OCI-LY1 (cell line): ENCODE data around the gene USP10.

Source experiments
- H2AFZ ChIP-seq: fragments of 200-600 bp; sonication (generic), shearing (Covaris generic); 2 replicates; pipeline ENCODE4 v1.6.0; 2014; ENCODE audit warnings: antibody characterized with exemption, mild to moderate bottlenecking, low read length
- H3F3A ChIP-seq: fragments of 200-600 bp; sonication (generic), shearing (Covaris generic); 2 replicates; pipeline ENCODE4 v1.6.0; 2014; ENCODE audit warnings: mild to moderate bottlenecking, antibody characterized with exemption, low read length, moderate library complexity; ENCODE audit not compliant: insufficient read depth
- H3K27ac ChIP-seq: fragments of 200-600 bp; sonication (generic); 2 replicates; pipeline ENCODE4 v1.5.1; 2014; ENCODE audit warnings: low read length, mixed run types, mild to moderate bottlenecking, low read depth; ENCODE audit not compliant: poor library complexity, severe bottlenecking
- H3K27me3 ChIP-seq: fragments of 200-600 bp; sonication (generic); 2 replicates; pipeline ENCODE4 v1.6.0; 2014; ENCODE audit warnings: antibody characterized with exemption, mild to moderate bottlenecking, low read length, moderate library complexity; ENCODE audit not compliant: insufficient read depth
- H3K36me3 ChIP-seq: fragments of 200-600 bp; sonication (generic); 2 replicates; pipeline ENCODE4 v1.6.1; 2014; ENCODE audit warnings: mild to moderate bottlenecking, antibody characterized with exemption, low read length, moderate library complexity, mixed read lengths; ENCODE audit not compliant: insufficient read depth
- H3K4me1 ChIP-seq: fragments of 200-600 bp; sonication (generic); 2 replicates; pipeline ENCODE4 v1.5.1; 2014; ENCODE audit warnings: mild to moderate bottlenecking, low read length, moderate library complexity; ENCODE audit not compliant: insufficient read depth, severe bottlenecking
- H3K4me2 ChIP-seq: fragments of 200-600 bp; sonication (generic), shearing (Covaris generic); 2 replicates; pipeline ENCODE4 v1.6.1; 2014; ENCODE audit warnings: low read length
- H3K4me3 ChIP-seq: fragments of 200-600 bp; sonication (generic); 2 replicates; pipeline ENCODE4 v1.5.1; 2014; ENCODE audit warnings: low read length, low read depth, mild to moderate bottlenecking, mixed read lengths; ENCODE audit not compliant: poor library complexity, severe bottlenecking
- H3K79me2 ChIP-seq: fragments of 200-600 bp; shearing (Covaris generic); 2 replicates; pipeline ENCODE4 v1.6.1; 2016; ENCODE audit warnings: mixed run types, low read length, mixed read lengths; ENCODE audit not compliant: insufficient read depth
- H3K9ac ChIP-seq: fragments of 200-600 bp; sonication (generic), shearing (Covaris generic); 2 replicates; pipeline ENCODE4 v1.6.1; 2014; ENCODE audit warnings: mild to moderate bottlenecking, low read length, mixed read lengths
- H3K9me2 ChIP-seq: fragments of 200-600 bp; sonication (generic), shearing (Covaris generic); 2 replicates; pipeline ENCODE4 v1.6.1; 2014; ENCODE audit warnings: low read depth, mild to moderate bottlenecking, low read length, mixed read lengths
- H3K9me3 ChIP-seq: fragments of 200-600 bp; shearing (Covaris generic); 2 replicates; pipeline ENCODE4 v1.6.1; 2014; ENCODE audit warnings: low read length, mixed read lengths
- H4K20me1 ChIP-seq: fragments of 200-600 bp; sonication (generic), shearing (Covaris generic); 2 replicates; pipeline ENCODE4 v1.6.0; 2016; ENCODE audit warnings: mild to moderate bottlenecking, low read length; ENCODE audit not compliant: insufficient read depth
- CTCF ChIP-seq: fragments of 200-600 bp; sonication (generic), shearing (Covaris generic); IDR thresholded peaks from 2 replicates; pipeline ENCODE4 v1.5.1; 2017; ENCODE audit warnings: mild to moderate bottlenecking, antibody characterized with exemption, low read length, moderate library complexity, mixed read lengths
- EZH2 ChIP-seq: fragments of 200-600 bp; sonication (generic), shearing (Covaris generic); IDR thresholded peaks from 2 replicates; pipeline ENCODE4 v1.8.0; 2017; ENCODE audit warnings: borderline replicate concordance, mixed run types, mild to moderate bottlenecking, antibody characterized with exemption, low read length, moderate library complexity, mixed read lengths

Gene USP10

DNA sequence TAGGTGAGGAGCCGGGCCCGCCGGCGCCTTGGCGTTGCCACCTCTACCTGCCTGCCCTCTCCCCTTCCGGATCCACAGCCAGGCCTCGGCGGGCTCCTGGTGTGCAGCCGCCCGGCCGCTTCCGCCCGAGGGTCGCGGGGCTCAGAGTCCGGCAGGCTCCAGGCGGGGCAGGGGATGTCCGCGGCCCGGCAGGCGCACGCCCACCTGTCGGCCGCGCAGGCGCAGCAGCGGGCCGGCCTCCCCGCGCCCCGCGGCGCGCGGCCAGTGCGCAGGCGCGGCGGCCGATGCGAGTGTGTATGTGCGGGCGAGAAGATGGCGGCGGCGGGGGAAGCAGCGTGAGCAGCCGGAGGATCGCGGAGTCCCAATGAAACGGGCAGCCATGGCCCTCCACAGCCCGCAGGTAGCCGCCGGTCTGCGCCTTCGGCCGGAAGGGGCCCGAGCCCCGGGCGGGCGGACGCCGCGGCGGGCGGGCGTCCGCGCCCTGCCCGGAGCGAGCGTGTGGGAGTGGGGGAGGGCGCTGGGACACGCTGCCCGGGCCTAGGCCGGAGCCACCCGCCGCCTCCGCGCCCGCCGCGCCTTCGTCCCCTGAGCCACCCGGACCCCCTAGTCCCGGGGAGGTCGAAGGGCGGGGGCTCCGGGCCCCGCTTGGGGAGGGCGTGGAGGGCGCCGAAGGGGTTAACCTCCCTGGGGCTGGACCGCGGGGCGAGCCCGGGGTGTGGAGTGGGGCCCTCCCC lies at the start of gene USP10:
TSS of gene USP10 (plus strand) at position 289 of the 734 bp plus-strand sequence. CDS start at position 380, 91 bp downstream.
- Histone ChIP-seq H4K20me1 (no peaks in the 10 kb centered on the region), H2AFZ (peak within 1 kb of the TSS; percentile 83; the same call in 1 of the 2 replicates), H3F3A (no peaks in the 10 kb centered on the region), H3K27me3 (no peaks in the 10 kb centered on the region), H3K79me2 (peaks cover 47% of the 10 kb centered on the region), H3K9me3 (no peaks in the 10 kb centered on the region), H3K36me3 (peaks cover 4% of the 10 kb centered on the region; the same call in 1 of the 2 replicates), H3K4me2 (peak within 1 kb of the TSS; percentile 97), H3K27ac (peak within 1 kb of the TSS; percentile 59), H3K4me1 (peaks cover 45% of the 10 kb centered on the region), H3K4me3 (peak within 1 kb of the TSS; percentile 75), H3K9me2 (no peaks in the 10 kb centered on the region), H3K9ac (peak within 1 kb of the TSS; percentile 90)
- no peak for TF ChIP-seq EZH2
- TF ChIP-seq CTCF: no peak

DNA sequence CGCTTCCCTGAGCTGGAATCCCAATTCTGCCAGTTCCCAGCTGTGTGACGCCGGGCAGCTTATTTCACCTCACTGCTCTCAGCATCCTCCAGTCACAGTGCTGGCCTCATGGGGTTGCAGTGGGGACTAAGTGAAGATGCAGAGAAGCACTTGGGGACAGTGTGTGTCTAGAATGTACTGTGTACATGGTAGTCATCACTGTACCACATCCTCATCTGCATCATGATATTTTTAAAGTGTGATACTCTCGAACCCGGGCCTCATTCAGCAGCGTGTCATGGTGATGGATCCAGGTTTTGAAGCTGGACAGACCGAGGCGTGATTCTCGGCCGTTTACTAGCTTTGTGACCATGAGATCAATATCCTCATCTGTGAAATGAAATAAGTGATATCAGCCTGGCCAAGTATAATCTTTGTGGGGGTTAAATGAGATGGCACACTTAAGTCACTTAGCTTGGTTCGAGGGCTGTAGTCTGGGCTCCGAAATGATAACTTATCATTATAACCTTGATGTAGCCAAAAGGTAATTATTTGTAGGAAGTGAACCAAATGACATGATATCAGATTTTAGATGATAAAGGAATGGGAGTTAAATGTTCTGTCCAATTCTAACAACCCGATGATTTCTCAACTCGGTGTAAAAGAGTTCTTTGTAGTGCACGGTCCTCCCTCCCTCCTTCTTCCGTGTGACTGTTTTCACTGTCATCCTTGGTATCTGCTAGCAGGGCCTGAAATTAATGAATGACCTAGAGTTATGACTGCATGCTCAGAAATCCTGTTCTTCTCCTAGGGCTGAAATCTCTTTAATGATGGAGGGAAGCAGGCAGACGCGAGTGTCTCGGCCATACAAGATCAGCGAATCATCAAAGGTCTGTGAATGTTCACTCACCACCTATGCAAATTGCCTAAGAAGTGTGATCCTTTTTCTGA lies 49.5 kb upstream of the USP10 start:
- Histone ChIP-seq H3K9me2 (no peaks in the 10 kb centered on the region), H2AFZ (no peak overlapping the region), H3K36me3 (peaks cover 16% of the 10 kb centered on the region), H3K4me3 (no peak overlapping the region), H3K9ac (no peak overlapping the region), H3K79me2 (no peaks in the 10 kb centered on the region), H3F3A (no peaks in the 10 kb centered on the region), H3K4me2 (no peak overlapping the region), H4K20me1 (no peaks in the 10 kb centered on the region), H3K27ac (no peak overlapping the region), H3K27me3 (0 out of 2 replicates have a peak, but pooled peaks cover 4% of the 10 kb centered on the region), H3K9me3 (no peaks in the 10 kb centered on the region), H3K4me1 (peaks cover 24% of the 10 kb centered on the region)
- no peak for TF ChIP-seq EZH2
- TF ChIP-seq CTCF: no peak

DNA sequence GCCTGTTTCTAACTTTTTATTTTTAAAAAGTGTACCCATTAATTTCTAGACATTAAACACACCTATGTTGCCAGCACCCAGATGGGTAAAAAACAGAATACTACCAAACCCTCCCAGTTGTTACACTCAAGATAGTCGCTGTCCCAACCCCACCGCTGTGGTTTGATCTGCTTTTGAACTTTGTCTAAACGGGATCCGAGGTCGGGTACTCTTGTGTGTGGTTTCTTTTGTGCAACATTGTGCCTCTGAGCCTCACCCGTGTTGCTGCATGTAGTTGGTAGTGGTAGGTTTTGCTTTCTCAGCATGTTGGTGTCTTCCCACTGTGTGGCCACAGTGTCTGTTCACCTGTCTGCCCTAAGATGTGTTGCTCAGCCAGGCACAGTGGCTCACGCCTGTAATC lies 47.2 kb upstream of the USP10 start:
- H3K9ac ChIP-seq: no peak overlapping the region
- no peak overlapping the region for H3K4me2 ChIP-seq

More for the DNA sequence above, 47.2 kb upstream of the USP10 start:
- H3F3A ChIP-seq: no peaks in the 10 kb centered on the region
- H2AFZ ChIP-seq: no peak overlapping the region
- no peaks in the 10 kb centered on the region for H3K9me2 ChIP-seq
- no peaks in the 10 kb centered on the region for H3K27me3 ChIP-seq
- no peak for TF ChIP-seq CTCF
- no peak for TF ChIP-seq EZH2
- H3K36me3 ChIP-seq: peaks cover 24% of the 10 kb centered on the region
- H3K79me2 ChIP-seq: no peaks in the 10 kb centered on the region
- H3K4me1 ChIP-seq: peaks cover 35% of the 10 kb centered on the region
- H4K20me1 ChIP-seq: no peaks in the 10 kb centered on the region
- H3K9me3 ChIP-seq: no peaks in the 10 kb centered on the region
- no peak overlapping the region for H3K4me3 ChIP-seq
- H3K27ac ChIP-seq: no peak overlapping the region
